GM21381 (cell line): ENCODE results near the gene HOXD11.

Experiments used
- ATAC-seq: cut with Tn5 transposase; IDR thresholded peaks from one replicate; pipeline ENCODE4 v1.9.1; 2021; ENCODE audit warnings: mild to moderate bottlenecking, moderate library complexity; ENCODE audit not compliant: unreplicated experiment

The HOXD11 gene

GRCh38 chr2:176081376-176081836 lies 25.7 kb upstream of the HOXD11 start:
- no peak for ATAC-seq

DNA sequence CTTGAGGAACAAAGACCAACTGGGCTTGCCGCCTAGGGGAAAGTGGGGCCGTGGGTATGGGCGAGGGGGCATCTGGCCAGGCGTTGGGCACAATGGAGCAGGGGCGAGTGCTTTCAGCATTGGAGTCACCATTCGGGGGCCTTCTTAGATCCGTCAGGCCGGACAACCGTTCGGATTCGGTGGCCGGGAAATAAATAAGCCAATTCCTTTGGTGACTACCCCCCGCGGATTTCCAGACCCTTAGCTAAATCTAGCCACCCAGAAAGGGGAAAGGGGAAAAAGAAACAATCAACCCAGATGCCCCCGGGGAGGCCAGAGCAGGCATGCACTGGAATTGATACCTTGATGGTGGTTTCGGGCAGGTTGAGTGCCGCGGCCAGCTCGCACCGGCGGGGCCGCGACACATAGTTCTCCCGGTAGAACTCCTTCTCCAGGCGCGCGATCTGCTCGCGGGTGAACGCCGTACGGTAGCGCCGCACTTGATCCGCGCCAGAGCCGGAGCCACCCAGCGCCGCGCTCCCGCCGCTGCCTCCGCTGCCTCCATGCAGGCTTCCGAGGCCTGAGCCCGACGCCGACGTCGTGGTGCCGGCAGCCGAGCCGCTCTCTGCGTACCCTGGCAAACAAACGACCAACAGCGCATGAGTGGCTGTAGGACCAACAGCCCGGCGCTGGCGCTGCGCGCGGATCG lies 25.1 kb upstream of the HOXD11 start:
- no peak for ATAC-seq

- no peak for ATAC-seq
Observed at GRCh38 chr2:176082525-176082823, 24.6 kb upstream of the HOXD11 start.

DNA sequence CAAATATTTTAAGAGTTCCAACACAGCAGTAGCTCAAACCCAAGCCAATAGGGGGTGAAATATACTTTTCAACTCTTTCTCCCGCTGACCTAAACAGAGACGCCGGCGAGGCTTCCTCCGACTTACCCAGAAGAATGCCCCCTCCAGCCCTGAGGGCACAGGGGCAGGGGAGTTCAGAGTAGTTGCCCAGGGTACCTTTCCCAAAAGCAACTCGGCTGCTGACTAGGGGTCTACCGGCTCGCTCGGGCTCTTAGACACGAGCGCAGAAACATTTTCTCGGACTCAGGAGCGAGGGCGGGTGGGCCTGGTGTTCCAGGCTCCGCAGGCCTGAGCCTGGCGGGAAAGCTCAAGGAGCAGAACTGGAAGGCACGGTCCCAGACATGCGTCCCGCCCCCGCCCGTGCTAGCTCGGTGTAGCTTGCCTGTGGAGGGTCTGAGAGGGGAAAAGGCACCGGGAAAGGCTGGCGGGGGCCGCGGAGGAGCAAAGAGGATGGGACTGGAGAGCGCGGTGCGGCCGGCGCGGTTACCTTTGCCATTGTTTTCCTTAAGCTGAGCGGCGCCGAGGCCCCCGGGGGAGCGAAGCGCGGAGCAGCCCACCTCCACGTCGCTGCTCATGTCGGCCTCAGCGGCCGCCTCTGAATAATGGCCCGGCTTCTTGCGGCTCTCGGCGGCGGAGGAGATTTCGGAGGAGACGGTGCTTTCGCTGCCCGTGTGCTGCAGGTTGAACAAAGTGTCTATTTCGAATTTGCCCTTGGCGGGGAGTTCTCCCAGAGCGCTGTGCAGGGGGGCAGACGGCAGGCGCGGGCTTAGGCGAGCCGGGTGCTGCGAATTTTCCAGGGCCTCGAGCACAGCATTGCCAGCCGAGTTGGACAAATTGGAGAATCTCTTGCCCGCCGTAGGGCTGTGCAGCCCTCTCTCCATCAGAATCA lies 24.0 kb upstream of the HOXD11 start:
- no peak for ATAC-seq

- ATAC-seq, result no peak
Observed at GRCh38 chr2:176083796-176084261, 23.3 kb upstream of the HOXD11 start, which contains the start of gene EVX2. TSS of gene EVX2 (minus strand) at chr2:176083962. CDS start at chr2:176083776, 186 bp downstream.

DNA sequence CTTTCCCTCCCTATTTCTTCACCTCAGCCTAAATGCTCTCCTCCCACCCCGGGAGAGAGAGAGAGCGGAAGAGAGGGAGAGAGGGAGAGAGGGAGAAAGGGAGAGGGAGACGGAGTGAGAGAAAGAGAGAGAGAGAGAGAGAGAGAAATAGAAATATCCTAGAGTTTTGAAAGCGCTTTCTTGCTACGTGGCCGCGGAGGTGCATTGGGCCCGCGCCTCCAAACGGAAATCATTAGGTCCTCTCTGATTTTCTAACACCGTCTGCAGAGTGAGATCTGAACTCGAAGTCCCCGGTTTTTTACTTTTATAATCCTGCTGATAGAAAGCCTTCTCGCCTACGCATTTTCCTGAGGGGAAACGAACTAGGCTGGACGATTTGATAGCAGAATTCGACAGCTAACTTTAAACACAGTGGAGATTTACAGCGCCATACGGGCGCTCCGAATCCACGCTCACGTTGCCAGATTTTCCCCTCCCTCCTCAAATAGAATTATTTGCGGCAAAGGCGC lies 22.4 kb upstream of the HOXD11 start:
- ATAC-seq, result no peak

DNA sequence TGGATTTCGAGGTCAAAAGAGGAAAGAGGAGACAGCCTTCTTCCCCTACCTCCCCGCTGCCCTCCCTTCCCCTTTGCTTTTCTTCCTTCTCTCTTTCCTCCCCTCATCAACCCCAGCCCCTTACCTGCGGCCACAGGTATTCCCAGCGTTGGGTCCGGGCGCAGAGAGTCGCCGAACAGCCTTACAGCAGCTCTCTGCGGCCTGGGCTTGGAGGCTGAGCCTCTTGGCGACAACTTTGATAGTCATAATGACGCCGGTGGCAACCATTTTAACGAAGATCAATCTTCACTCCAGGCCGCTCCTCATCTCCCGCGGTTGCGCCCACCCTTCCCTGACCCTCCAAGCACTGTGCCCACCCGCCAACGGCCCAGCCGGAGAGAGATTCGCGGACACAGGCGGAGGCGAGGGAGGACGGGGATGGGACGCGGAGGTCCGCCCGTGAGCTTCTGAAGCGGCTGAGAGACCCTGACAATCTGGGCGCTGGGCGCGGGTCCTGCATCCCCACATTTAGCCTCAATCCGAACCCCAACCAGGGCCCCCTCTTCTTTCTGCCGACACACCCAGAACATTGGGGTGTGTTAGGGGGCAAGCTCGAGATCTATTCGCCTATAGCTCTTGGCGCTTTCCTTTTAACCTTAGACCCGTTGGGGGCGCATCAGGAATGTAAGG lies 21.8 kb upstream of the HOXD11 start:
- no peak for ATAC-seq

DNA sequence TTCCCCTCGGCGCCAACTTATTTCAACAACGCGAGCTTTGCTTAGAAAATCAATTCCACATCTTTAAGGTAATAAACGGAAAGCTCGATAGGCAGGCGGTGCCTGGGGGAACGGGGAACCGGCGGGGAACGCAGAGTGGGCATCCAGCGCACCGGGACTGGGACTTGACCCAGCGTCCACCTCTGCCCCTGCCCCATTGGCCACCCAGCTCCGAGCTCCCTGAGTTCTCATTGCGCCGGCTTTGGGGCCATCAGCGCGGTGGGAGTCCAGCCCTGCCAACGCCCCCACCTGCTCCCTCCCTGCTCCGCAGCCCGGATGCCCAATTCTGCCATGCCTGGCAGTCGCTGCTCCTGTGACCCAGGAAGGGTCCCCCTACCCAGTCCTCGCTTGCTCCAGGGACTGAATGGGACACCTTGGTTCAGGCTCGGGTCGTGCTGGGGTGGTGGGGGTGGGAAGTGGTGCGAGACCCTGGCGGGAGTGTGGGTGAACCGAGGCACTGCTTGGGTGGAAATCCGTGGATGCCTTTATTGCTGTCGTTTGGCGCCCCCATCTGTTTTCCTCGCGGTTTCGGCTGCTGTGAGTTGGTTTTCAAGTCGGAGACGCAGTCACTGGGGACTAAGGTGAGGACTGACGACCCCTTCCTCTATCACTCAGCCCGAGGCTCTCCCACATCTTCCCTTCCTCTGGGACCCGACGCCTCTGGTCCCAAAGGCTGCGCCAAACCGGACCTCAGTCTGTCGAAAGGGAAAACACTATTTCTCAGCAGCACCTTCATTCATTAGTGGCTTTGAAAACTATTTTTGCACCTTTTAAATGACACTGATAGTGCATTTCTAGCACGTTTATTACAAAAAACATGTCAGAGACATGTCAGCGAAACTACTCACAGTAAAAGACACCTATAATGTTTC lies 21.0 kb upstream of the HOXD11 start:
- no peak for ATAC-seq

DNA sequence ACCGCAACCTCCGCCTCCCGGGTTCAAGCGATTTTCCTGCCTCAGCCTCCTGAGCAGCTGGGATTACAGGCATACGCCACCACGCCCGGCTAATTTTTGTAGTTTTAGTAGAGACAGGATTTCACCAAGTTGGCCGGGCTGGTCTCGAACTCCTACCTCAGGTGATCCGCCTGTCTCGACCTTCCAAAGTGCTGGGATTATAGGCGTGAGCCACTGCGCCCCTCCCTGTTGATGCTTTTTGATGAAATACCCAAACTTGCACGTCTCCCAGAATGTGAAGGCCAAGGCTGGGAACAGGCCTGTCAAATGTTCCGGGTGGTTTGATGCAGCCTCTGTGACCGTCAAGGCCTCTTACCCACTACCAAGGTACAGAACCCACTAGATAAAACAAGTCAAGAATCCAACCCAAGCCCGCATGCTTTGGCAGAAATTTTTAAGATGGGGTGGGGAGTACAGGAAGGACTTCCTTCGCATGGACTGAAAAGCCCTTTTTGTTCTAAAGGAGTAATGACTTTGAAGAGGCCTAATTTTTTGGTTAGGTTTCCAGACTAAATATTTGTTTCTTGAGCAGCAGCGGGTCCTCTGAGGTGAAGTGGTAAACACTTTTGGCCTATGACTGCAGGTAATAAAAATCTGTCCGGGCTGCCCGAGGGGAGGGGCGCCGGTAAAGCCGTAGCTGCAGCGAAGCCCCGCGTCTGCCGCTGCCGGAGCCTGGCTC lies 19.6 kb upstream of the HOXD11 start:
- ATAC-seq, result no peak

DNA sequence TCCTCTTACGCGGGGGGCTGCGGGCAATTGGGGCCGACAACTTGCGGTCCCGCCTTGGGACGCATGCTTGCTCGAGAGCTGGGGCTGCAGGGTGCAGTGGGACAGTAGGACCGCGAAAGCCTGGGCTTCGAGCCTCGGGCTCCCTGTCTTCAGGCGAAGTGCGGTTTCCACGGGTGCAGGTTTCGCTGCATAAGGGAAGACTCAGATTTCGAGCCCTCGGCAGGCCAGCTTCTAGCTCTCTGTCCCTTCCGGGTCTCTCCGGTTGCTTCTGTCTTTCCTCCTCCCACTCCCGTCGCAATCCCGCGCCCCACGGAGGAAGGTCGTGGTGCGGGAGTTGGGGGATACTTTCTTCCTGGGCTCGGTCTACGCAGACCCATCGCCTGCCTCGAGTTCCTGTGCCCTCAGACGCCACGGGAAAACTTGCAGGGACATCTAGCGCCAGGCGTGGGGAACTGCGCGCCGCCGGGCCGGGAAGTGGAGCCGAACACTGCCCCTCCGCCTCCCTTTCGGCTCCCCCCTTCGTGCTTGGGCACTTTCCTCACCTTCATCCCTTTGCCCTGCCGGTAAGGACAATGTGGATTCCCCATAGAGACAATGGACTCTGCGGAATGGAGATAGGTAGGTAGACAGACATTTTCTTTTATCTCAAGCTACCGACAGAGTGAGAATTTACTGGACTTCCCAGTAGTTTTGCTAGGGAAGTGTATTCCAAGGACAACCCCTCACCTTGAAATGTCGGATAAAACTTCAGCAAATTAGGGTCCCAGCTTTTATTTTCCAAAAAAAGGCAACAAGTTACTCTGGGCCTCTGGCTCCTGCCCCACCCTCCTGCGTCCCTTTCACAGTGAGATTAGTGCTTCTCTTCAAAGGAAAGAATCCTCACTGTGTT lies 18.8 kb upstream of the HOXD11 start:
- ATAC-seq, result no peak

GRCh38 chr2:176088937-176089842 lies 17.9 kb upstream of the HOXD11 start:
- no peak for ATAC-seq

GRCh38 chr2:176089843-176090395 lies 17.2 kb upstream of the HOXD11 start:
- no peak for ATAC-seq

- ATAC-seq, result no peak
Observed at GRCh38 chr2:176090862-176091261, 16.2 kb upstream of the HOXD11 start.

GRCh38 chr2:176091329-176092258 lies 15.5 kb upstream of the HOXD11 start:
- ATAC-seq, result no peak

DNA sequence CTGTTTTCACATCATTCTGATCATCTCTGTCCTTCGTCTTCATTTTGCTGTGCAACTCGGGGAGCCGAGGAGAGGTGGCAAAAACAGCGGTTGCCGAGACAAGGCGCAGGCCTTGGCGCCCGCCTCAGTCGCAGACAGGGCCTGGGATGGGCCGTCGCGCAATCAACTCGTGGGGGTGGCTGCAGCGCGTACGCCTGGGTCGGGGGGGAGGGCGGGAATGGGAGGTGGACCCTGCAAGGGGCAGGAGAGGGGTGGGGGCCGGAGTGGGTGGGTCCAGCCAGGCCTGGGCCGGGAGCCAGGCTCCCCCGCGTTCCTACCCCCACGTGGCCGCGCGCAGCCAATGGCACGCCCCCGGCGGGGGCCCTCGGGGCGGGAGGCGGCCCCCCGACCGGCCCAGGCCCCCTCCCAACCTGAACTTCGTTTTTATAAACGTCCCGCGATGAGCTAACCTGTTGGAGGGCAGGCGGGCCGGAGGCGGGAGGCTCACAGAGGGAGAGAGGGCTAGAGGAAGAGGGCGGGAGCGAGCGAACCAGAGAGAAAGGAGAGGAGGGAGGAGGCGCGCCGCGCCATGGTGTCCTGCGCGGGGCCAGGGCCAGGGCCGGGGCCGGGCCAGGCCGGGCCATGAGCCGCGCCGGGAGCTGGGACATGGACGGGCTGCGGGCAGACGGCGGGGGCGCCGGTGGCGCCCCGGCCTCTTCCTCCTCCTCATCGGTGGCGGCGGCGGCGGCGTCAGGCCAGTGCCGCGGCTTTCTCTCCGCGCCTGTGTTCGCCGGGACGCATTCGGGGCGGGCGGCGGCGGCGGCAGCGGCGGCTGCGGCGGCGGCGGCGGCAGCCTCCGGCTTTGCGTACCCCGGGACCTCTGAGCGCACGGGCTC lies 14.6 kb upstream of the HOXD11 start, which contains the start of gene HOXD13:
Gene HOXD13 (plus strand): TSS at position 452 of the 875 bp plus-strand sequence. CDS start 170 bp downstream, at position 622.
- ATAC-seq, result no peak
